Esophagus squamous epithelium (tissue), 5 donors: ENCODE data around the gene KANSL1. TPM values are rescaled to one million over a fixed set of nuclear protein-coding genes. Genes with fewer than 3 reads are reported as not detected.

Source experiments
- DNase-seq: peaks from one replicate; lab custom pipeline; 2025; lab: John Stamatoyannopoulos, UW
- H3K27ac ChIP-seq, 4 donors: fragments of 200-600 bp; sonication (generic); one replicate each; pipeline ENCODE4 v1.5.1; 2016 to 2019; ENCODE audit warnings: mild to moderate bottlenecking in 1 of 4
- H3K27me3 ChIP-seq, 4 donors: fragments of 200-600 bp; sonication (generic); 1 replicate in 3 of 4; 2 replicates in 1 of 4; pipeline versions ENCODE4 v1.5.1 to v1.6.0; 2017 to 2021; ENCODE audit warnings: antibody characterized with exemption in 1 of 4
- H3K36me3 ChIP-seq, 3 donors: fragments of 200-600 bp; sonication (generic); one replicate each; pipeline ENCODE4 v1.5.1; 2016 to 2019
- H3K4me1 ChIP-seq, 3 donors: fragments of 200-600 bp; sonication (generic); one replicate each; pipeline ENCODE4 v1.5.1; 2017 to 2019
- H3K4me3 ChIP-seq, 4 donors: fragments of 200-600 bp; sonication (generic); 1 replicate in 3 of 4; 2 replicates in 1 of 4; pipeline ENCODE4 v1.5.1; 2016 to 2019; ENCODE audit warnings: mild to moderate bottlenecking in 2 of 4, moderate library complexity in 1 of 4
- H3K9me3 ChIP-seq, 3 donors: fragments of 200-600 bp; sonication (generic); one replicate each; pipeline ENCODE4 v1.5.1; 2016 to 2019
- POLR2A ChIP-seq, 4 donors: fragments of 450-650 bp; IDR thresholded peaks; one replicate each; pipeline ENCODE4 v1.6.1; 2017; ENCODE audit warnings: antibody characterized with exemption in 4 of 4, mild to moderate bottlenecking in 4 of 4, moderate library complexity in 3 of 4
- WGBS, 2 donors: methylation state at CpG; one replicate each; pipeline ENCODE4 v1.1.5; 2018; 5-methylcytosine and 5-hydroxymethylcytosine counted together
- intact Hi-C: fragments of 100-400 bp; cut with DNase I; formaldehyde crosslinking; loops from one replicate; pipeline ENCODE4 v1.15.0; 2022
- total RNA-seq, 4 donors: library from RNA; depleted of rRNA; stranded (reverse); fragments of >200 nt; gene quantifications; one replicate each; pipeline ENCODE4 v1.1.0, GENCODE V29; 2016
- TF ChIP-seq, protein P1 (sequence below), 6 experiments: fragments of 450-650 bp in 4 of 6; fragments of 200-600 bp in 2 of 6; sonication (generic) in 2 of 6; IDR thresholded peaks; one replicate each; pipeline ENCODE4 v1.5.1; 2016 to 2019; ENCODE audit warnings: antibody characterized with exemption in 6 of 6, mild to moderate bottlenecking in 4 of 6, moderate library complexity in 4 of 6
- donor health status: DM: yes; HTN: yes; CAD: no.

KANSL1 gene
- total RNA-seq, 4 donors from 2014 or later: 31.0 to 79.0 (median 51.8) TPM

DNA sequence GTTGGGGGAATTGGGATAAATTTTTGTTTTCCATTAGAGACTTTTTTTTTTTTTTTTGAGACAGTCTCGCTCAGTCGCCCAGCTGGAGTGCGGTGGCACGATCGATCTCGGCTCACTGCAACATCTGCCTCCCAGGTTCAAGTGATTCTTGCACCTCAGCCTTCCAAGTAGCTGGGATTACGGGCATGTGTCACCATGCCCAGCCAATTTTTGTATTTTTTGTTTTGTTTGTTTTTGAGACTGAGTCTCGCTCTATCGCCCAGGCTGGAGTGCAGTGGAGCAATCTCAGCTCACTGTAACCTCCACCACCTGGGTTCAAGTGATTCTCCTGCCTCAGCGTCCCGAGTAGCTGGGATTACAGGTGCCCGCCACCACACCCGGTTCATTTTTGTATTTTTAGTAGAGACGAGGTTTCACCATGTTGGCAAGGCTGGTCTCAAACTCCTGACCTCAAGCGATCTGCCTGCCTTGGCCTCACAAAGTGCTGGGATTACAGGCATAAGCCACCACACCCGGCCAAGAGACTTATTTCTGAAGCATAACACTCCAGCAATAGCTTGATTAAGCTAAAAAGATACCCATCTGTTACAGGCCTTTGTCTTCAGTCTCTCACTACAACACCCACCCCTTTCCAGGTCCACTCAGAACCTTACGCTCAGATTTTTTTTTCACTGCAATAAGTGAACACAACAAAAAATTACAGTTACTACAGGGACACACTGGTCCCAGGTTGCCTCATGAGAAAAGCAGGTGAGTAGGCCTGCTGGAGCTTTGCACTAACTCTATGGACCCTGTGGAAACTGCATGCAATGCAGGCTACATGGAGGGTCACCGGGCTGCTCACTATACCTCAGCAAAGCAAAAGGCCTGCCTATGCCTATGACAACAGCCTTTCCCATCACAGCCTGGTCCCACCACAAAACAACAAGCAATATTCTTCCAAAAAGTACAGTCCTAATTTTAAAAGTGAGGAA lies 34.6 kb downstream of the KANSL1 start:
- intact Hi-C loops: no loop called here
- Histone ChIP-seq H3K4me3 (peak overlapping the region in 1 of 4 donors; percentile 2), H3K9me3 (no peaks in the 10 kb centered on the region), H3K4me1 (peaks cover 11 to 89% (median 76%) of the 10 kb centered on the region in 3 donors), H3K27ac (peak overlapping the region; percentile 37 to 72 (median 70)), H3K27me3 (no peaks in the 10 kb centered on the region), H3K36me3 (no peaks in the 10 kb centered on the region)
- no peak for DNase-seq
- WGBS, 2 donors: 31 to 43% methylated on average over 18 of the region's 18 CpGs
- TF ChIP-seq POLR2A (IDR thresholded peaks at IDR 0.05): no peak
- TF ChIP-seq, protein P1, sequence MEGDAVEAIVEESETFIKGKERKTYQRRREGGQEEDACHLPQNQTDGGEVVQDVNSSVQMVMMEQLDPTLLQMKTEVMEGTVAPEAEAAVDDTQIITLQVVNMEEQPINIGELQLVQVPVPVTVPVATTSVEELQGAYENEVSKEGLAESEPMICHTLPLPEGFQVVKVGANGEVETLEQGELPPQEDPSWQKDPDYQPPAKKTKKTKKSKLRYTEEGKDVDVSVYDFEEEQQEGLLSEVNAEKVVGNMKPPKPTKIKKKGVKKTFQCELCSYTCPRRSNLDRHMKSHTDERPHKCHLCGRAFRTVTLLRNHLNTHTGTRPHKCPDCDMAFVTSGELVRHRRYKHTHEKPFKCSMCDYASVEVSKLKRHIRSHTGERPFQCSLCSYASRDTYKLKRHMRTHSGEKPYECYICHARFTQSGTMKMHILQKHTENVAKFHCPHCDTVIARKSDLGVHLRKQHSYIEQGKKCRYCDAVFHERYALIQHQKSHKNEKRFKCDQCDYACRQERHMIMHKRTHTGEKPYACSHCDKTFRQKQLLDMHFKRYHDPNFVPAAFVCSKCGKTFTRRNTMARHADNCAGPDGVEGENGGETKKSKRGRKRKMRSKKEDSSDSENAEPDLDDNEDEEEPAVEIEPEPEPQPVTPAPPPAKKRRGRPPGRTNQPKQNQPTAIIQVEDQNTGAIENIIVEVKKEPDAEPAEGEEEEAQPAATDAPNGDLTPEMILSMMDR (IDR thresholded peaks at IDR 0.05): no peak

- no peak overlapping the region for H3K4me3 ChIP-seq
- 26 to 31% methylated on average over 3 of the region's 3 CpGs for WGBS, 2 donors
- TF ChIP-seq, protein P1 (IDR thresholded peaks at IDR 0.05): no peak
- H3K27ac ChIP-seq: peak overlapping the region; percentile 32 to 72 (median 54)
- intact Hi-C loops: no loop called here
- peaks cover 11 to 89% (median 77%) of the 10 kb centered on the region in 3 donors for H3K4me1 ChIP-seq
- DNase-seq: no peak
- no peaks in the 10 kb centered on the region for H3K27me3 ChIP-seq
- no peaks in the 10 kb centered on the region for H3K36me3 ChIP-seq
- H3K9me3 ChIP-seq: no peaks in the 10 kb centered on the region
Measured at GRCh38 chr17:46157443-46158062, 35.7 kb downstream of the KANSL1 start.

DNA sequence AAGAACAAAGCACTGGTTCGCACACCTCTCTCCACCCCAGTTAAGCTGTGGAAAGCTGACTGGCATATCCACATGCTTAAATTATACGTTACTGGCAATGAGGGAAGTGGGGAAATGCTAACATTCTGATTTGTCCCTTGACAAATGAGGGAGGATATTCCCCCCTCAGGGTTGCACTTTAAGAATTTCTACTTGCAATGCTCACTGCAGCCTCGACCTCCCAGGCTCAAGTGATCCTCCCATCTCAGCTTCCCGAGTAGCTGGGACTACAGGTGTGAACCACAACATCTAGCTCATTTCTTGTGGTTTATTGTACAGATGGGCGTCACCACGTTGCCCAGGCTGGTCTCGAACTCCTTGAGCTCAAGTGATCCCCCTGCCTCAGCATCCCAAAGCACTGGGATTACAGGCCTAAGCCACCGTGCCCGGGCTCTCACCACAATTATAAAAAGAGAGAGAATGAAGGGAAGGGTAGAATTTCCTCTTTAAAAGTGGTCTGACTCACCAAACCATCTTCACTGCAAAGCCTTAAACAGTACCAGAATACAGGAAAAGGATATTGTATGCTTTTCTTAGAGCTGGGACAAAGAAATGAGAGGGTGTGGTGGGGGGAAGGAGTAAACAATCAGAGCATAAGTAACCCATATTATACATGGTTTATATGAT lies 38.9 kb downstream of the KANSL1 start:
- H3K4me1 ChIP-seq: peaks cover 20 to 100% (median 85%) of the 10 kb centered on the region in 3 donors
- no peaks in the 10 kb centered on the region for H3K27me3 ChIP-seq
- H3K36me3 ChIP-seq: no peaks in the 10 kb centered on the region
- H3K9me3 ChIP-seq: no peaks in the 10 kb centered on the region
- DNase-seq: no peak
- no peak overlapping the region for H3K4me3 ChIP-seq
- peak overlapping the region in 3 of 4 donors; percentile 6 to 54 (median 54) for H3K27ac ChIP-seq
- TF ChIP-seq POLR2A (IDR thresholded peaks at IDR 0.05): no peak
- TF ChIP-seq, protein P1 (IDR thresholded peaks at IDR 0.05): no peak
- 47 to 54% methylated on average over 4 to 9 of the region's 9 CpGs for WGBS, 2 donors
- intact Hi-C loops: no loop called here

- H3K27me3 ChIP-seq: no peaks in the 10 kb centered on the region
- peak overlapping the region in 2 of 4 donors; percentile 25 to 27 for H3K27ac ChIP-seq
- no peaks in the 10 kb centered on the region for H3K9me3 ChIP-seq
- no peak for TF ChIP-seq POLR2A (IDR thresholded peaks at IDR 0.05)
- TF ChIP-seq, protein P1 (IDR thresholded peaks at IDR 0.05): no peak
- intact Hi-C loops: no loop called here
- no peak overlapping the region for H3K4me3 ChIP-seq
- no peak for DNase-seq
- H3K36me3 ChIP-seq: no peaks in the 10 kb centered on the region
- H3K4me1 ChIP-seq: peaks cover 20 to 100% (median 68%) of the 10 kb centered on the region in 3 donors
- 43 to 70% methylated on average over 2 of the region's 2 CpGs for WGBS, 2 donors
Measured at GRCh38 chr17:46152423-46152822, 40.8 kb downstream of the KANSL1 start.
